KOPT-K1 (cell line): Measurements from ENCODE around the gene VRK1.

ENCODE experiments used
- H3K27ac ChIP-seq: fragments of 200-600 bp; sonication (generic); 2 replicates; pipeline ENCODE4 v1.5.1; 2016; ENCODE audit warnings: antibody characterized with exemption, mild to moderate bottlenecking, low read depth, low read length; ENCODE audit not compliant: poor library complexity, severe bottlenecking
- H3K36me3 ChIP-seq: fragments of 200-600 bp; sonication (generic); 2 replicates; pipeline ENCODE4 v1.5.1; 2017; ENCODE audit warnings: antibody characterized with exemption, mild to moderate bottlenecking, low read length, moderate library complexity; ENCODE audit not compliant: insufficient read depth
- H3K9me3 ChIP-seq: fragments of 200-600 bp; sonication (generic); 2 replicates; pipeline ENCODE4 v1.5.1; 2017; ENCODE audit warnings: antibody characterized with exemption, low read length, mild to moderate bottlenecking; ENCODE audit not compliant: insufficient read depth, poor library complexity, severe bottlenecking

The VRK1 gene

DNA sequence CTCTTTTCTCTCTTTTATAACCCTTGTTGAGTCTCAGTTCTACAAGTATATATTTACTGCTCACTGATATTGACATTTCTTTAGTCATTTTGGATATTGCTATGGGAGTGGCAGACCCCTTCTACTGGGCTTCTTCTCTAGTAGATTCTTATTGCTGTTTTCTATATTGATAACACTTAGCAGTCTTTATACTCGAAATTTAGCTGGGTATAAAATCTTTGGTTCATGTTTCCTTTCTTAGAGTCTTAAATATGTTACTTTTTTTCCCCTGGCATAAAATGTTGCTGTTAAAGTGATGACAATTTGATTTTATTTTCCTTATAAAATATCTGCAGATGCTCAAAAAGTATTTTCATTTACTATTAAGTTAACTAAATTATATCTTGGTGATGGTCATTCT, 32.6 kb downstream of the VRK1 start:
- H3K27ac ChIP-seq = no peak overlapping the region
- H3K36me3 ChIP-seq = peaks cover 42% of the 10 kb centered on the region
- peaks cover 34% of the 10 kb centered on the region for H3K9me3 ChIP-seq

DNA sequence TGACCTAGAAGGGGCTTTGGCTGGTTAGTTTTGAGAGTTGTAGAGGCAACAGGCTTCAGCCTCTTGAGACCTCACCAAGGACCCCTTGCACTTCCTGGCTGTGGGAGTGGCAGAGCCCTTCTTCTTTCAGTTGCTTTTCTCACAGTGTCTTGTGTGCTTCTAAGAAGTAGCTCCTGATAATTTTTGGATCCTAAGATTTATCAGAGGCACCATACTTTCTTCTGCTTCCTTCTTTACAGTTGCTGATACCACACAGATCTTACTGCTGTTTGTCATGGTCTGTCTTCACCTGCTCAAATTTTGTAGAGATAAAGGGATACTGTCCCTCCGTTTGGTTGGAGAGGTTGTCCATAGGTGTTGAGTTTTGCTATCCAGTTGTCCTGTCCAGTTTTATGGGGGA, 33.8 kb downstream of the VRK1 start:
- Histone ChIP-seq H3K36me3 (peaks cover 53% of the 10 kb centered on the region), H3K9me3 (peaks cover 34% of the 10 kb centered on the region), H3K27ac (no peak overlapping the region)

DNA sequence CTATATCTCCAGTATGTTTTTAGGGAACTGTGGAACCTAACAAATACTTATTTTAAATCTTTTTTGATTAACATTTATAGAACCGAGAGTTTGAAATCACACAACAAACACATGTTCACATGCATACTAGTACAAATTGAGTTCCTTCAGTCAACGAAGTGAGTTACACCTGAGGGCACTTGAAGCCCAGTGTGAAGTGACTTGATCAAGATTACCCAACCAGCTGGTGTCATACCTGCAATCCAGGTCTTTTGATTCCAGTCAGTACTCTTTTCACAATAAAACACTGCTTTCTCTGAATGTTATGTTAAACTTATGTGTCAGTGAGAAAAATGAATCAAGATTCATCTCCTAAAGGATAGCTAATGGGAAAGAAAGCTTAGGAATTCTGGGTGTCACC, 35.2 kb downstream of the VRK1 start:
- Histone ChIP-seq H3K9me3 (peaks cover 32% of the 10 kb centered on the region), H3K27ac (no peak overlapping the region), H3K36me3 (peaks cover 63% of the 10 kb centered on the region)

DNA sequence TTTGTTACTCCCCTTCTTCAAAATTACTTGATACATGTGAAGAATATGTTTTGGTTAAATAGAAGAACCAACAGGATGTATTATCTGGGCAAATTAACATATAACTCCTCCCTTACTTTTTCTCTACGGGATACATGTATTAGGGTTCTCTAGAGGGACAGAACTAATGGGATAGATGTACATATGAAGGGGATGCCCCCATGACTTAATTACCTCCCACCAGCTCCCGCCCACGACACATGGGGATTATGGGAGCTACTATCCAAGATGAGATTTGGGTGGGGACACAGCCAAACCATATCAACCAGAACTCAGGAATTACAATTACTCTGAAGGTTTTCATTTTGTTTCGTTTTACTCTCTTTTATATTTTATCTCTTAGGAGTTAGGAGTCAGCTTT, 41.3 kb downstream of the VRK1 start:
- Histone ChIP-seq H3K9me3 (no peaks in the 10 kb centered on the region), H3K27ac (no peak overlapping the region), H3K36me3 (peaks cover 92% of the 10 kb centered on the region)

DNA sequence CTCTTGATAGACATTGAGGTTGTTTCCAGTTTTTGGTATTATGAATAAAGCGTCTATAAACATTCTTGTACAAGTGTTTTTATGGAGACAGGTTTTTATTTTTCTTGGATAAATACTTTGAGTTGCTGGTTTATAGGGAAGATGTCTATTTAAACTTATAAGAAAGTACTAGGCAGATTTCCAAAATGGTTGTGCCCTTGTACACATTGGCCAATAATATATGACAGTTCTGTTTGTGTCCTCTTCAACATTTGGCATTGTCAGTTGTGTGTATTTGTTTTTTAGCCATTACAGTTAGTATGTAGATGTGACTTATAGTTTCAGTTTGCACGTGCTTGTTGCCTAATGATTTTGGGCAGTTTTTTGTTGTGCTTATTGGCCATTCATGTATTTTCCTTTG, 42.1 kb downstream of the VRK1 start:
- H3K36me3 ChIP-seq = peaks cover 90% of the 10 kb centered on the region
- H3K27ac ChIP-seq = no peak overlapping the region
- no peaks in the 10 kb centered on the region for H3K9me3 ChIP-seq

DNA sequence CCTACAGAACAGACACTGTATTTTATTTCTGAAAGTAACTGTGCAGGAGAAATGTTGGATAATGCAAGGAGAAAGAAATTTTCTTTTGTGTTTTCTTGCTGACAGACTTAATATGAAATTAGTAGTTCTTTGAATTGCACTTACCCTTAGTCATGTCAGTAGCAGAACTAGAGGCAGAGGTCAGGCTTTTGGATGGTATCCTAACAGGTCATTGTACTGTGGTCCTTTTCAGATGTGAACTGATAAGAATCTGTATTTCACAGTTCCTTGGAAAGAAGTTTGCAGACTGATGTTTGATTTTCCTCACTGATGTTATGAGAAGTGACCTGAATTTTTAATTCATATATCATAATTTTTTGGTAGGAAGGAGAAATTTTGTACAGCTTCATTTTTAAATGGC, 46.0 kb downstream of the VRK1 start:
- H3K36me3 ChIP-seq = peaks cover 95% of the 10 kb centered on the region
- no peak overlapping the region for H3K27ac ChIP-seq
- no peaks in the 10 kb centered on the region for H3K9me3 ChIP-seq

DNA sequence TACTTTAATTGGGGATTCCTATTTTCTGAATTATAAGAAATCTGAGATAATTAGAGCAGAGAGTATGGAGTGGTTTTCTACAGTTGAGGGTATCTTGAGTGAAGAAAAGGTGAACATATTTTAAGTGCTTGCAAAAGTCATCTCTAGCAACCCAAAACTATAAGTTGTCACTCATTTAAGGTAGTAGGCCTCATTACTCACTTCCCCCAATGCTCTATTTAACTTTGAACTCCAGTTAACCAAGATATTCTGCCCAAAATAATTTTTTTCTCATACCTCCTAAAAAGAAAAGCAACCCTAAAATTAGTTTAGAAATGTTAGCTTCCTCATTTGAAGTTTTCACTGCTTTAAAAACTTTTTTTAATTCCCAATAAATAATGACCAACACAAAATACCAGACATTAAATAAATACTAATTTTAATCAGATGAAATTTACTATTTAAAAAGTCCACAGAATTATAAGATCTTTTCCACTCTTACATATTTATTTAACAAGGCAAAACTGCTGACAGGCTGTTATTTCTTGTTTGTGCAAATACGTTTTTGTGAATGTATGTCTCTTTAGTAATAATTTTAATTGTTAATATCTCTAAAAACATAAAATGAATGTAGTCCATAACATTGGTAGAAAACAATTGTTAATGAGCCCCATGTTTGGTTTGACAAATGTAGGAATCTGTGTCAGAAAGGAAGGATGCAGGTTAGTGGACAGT, 47.8 kb downstream of the VRK1 start:
- no peaks in the 10 kb centered on the region for H3K9me3 ChIP-seq
- H3K27ac ChIP-seq = no peak overlapping the region
- peaks cover 94% of the 10 kb centered on the region for H3K36me3 ChIP-seq

DNA sequence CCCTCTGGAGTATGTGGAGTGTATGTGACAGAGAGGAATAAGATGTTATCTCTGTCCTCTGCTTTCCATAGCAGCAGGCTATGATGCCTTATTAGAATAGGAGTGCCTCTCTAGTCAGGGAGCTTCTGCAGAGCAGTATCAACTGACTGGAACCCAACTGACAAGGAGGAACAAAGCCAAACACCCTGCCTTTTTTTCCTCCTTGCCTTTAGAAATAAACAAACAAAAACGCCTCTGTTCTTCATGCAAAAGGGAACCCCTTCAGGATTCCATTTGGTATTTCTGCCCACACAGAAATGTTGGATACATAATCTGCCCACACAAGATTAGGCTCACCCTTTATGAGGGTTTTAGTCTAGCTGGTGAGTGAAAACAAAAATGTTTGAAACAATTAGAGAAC, 50.3 kb downstream of the VRK1 start:
- no peak overlapping the region for H3K27ac ChIP-seq
- peaks cover 94% of the 10 kb centered on the region for H3K36me3 ChIP-seq
- no peaks in the 10 kb centered on the region for H3K9me3 ChIP-seq

DNA sequence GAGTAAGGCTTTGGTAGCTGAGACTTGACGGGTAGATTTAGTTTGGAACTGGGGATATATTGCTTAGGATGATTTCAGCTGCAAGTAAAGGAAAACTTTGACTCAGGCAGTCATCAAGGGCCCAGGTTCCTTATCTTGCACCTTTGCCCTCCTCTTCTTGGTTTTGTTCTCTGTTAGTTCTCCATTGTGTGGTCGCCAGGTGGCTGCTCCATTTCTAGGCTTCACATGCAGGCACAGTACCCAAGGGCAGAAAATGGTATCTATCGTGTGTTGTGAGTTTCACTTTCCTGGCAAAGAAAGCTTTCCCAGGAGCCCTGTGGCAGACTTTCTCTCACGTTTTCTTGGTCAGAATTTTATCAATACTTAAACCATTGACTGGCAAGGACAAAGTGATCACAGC, 50.8 kb downstream of the VRK1 start:
- Histone ChIP-seq H3K27ac (no peak overlapping the region), H3K36me3 (peaks cover 94% of the 10 kb centered on the region), H3K9me3 (no peaks in the 10 kb centered on the region)

DNA sequence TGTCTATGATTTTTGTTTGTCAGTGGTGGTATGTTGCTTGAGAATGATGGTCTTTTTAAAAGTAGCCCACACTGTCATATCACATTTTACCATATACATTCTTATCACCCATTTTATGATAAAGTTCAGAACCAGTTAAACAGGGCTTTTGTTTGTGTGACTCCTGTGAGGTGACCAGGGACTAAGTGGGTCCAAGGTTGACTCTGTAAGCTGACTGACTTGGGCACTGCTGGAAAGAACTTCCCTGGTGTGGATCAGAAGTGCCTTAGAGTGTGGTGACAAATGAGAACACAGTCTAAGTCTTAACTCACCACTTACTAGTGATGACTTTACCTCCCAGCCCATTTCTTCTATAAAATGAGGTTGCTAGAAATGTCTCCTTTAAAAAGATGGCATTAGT, 52.6 kb downstream of the VRK1 start:
- Histone ChIP-seq H3K27ac (no peak overlapping the region), H3K36me3 (peaks cover 97% of the 10 kb centered on the region), H3K9me3 (no peaks in the 10 kb centered on the region)

DNA sequence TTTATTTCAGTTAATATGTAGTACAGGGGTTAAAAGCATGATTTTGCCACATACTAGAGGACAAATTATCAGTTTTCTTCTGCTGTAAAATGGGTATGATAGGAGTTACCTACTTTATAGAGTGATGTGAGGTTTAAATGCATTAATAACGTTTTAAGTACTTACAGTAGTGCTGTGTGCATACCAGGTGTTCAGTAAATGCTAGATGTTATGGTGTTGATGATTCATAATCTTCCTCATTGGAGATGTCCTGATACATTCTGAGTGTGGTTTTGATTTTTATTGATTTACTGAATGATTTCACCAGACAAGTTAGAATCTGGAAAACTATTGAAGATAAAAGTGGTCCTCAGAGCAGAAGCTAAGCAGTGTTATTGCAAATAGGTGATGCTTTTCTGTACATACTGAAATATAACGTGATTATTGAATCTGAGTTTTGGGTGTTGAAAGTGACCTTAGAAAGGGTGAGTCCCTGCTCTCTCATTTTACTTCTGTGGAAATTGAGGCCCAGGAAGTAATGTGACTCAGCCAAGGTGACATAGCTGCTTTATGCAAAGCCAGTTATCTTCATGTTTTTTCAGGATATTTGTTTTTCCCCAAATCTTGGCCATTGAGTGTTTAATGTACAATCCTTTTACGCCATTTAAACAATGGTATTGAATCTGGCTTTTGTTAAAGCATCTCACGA, 54.7 kb downstream of the VRK1 start:
- no peak overlapping the region for H3K27ac ChIP-seq
- peaks cover 100% of the 10 kb centered on the region for H3K36me3 ChIP-seq

DNA sequence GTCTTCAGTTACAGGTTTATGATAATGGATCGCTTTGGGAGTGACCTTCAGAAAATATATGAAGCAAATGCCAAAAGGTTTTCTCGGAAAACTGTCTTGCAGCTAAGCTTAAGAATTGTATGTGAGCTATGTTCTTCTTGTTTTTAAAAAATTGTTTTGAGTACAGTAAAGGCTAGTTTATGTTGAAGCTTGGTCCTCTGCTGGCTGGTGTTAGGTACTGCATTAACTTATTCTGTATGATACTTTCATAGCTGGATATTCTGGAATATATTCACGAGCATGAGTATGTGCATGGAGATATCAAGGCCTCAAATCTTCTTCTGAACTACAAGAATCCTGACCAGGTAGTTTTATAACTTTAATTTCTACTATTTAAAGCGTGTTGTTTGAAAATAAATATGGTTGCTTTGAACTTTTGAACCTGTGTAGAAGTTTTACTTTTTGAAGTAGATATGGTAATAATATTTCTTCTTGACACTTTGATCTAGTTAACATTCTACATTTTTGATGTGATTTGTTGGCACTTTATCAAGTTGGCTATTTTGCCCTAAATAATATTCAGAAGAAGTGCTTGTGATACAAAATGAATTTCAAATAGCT, 55.7 kb downstream of the VRK1 start:
- Histone ChIP-seq H3K9me3 (no peaks in the 10 kb centered on the region), H3K27ac (no peak overlapping the region), H3K36me3 (peaks cover 100% of the 10 kb centered on the region)

More for the DNA sequence above, 54.7 kb downstream of the VRK1 start:
- no peaks in the 10 kb centered on the region for H3K9me3 ChIP-seq

DNA sequence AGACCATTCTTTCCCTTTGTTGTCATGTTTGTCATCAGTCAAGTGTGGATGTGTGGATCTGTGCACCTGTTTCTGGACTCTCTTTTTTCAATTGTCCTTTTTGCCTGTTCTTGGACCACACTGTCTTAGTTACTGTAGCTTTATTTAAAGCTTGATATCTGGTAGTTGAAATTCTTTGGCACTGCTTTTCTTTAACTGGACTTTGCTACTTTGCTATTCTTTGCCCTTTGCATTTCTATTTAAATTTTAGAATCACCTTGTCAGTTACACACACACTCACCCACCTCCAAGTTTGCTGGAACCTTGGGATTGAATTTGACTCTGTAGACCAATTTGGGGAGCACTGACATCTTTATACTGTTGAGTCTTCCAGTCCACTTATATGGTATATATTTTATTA, 61.5 kb downstream of the VRK1 start:
- H3K27ac ChIP-seq = no peak overlapping the region
- no peaks in the 10 kb centered on the region for H3K9me3 ChIP-seq
- H3K36me3 ChIP-seq = peaks cover 95% of the 10 kb centered on the region

DNA sequence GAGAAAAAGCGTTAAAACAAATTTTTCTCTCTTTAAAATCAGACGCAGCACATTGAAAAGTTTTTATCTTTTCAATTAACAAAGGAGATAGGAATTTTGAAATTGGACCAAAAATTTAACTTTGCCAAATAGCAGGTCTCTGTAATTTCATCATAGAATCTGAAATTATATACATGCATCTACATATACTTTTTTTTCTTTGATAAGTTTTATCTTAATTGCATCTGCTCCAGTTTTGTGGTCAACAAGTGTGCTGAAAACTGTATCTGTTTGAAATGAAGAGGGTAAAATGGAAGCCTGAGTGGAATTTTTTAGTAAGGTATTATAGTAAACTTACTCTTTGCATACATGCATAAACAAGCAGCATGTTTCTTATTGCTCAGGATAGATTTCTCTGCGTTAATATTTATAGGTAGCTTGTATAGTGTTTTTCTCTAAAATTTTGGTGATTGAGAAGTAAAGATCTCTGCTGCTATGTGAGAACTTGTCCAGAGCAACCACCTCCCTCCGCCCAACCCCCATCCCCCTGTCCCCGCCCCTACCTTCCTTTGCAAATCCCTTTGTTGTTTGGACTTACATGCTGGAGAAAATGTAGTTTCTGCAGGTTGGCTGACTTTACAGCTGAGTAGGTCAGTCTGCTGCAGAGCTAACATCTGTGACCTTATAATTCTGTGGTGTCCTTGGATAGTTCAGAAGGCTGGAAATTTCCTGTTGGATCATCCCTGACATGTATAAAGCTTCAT, 64.6 kb downstream of the VRK1 start:
- H3K36me3 ChIP-seq = peaks cover 92% of the 10 kb centered on the region
- H3K9me3 ChIP-seq = no peaks in the 10 kb centered on the region
- no peak overlapping the region for H3K27ac ChIP-seq

DNA sequence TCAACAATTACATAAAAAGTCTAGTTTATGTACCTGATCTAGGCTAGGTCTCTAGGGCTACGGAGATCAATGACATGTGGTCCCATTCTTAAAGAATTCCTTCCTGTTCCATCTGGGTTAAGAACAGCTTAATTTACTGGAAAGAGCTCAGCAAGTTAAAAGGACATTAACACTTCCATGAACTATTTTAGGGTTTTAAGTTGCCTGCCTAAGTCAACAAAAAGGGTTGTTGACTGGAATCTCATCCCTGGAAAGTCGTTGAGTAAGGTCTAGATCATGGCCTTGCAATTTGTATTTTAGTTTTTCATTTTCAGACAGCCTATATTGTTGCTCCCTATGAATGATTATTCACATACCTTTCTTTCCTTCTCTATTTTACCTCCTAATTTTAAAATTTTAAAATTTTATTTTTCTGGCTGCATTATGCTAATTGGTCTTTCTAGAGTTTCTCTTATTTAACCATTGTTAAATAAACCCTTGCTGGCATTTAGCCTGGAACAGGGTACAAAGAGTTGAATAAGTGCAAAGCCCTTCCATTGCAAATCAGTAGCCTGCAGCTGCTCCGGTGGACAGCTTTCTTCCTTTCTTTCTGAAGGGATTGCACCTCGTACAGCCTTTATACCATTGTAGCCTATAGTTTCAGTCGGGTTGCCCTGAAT, 66.3 kb downstream of the VRK1 start:
- H3K36me3 ChIP-seq = peaks cover 90% of the 10 kb centered on the region
- H3K9me3 ChIP-seq = no peaks in the 10 kb centered on the region
- H3K27ac ChIP-seq = no peak overlapping the region
